Measurements from ENCODE around the gene URM1. TPM values are rescaled to one million over a fixed set of nuclear protein-coding genes. Genes with fewer than 3 reads are reported as not detected.

URM1 gene
- total RNA-seq, 1 donor from 2014 or later = 51.6 TPM

- ATAC-seq = no peak
- DNase-seq = no peak
- intact Hi-C loops (cut with micrococcal nuclease) = no loop called here
These were observed 11.1 kb downstream of the URM1 start for GRCh38 chr9:128382261-128382660.

DNA sequence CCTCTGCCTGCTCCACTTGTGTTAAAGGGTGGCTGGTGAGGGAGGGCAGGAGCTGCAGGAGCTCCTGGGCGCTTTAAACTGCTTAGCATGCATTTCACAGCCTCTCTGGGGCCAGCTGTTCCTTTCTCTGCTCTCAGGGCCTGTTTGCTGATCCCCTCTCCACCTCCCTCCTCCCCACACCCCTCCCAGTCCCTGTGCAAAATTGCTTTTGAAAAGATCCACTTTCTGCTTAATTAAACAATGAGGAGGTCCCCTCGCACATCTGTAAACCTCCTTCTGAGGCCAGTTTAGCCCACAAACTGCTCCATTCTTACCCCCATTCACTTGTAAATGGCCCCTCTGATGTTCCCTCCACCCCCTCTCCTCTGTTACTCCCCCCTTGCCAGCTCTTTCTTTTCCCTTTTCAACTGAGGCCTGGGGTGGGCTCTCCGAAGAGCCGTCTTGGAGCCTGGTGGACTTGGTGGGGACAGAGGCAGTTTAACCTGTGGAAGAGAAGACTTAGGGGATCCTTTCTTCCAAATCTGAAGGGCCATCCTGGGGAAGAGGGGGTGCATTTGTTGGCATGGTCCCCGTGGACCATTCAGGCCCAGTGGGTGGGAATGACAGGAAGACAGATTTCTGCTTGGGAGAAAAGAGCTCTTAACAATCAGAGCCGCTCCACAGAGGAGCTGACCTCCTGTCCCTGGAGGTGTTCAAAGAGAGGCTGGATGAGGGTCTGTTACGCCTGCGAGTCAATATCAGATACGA lies 12.0 kb downstream of the URM1 start:
- intact Hi-C loops (cut with micrococcal nuclease) = no loop called here
- no peak for DNase-seq
- ATAC-seq = no peak

DNA sequence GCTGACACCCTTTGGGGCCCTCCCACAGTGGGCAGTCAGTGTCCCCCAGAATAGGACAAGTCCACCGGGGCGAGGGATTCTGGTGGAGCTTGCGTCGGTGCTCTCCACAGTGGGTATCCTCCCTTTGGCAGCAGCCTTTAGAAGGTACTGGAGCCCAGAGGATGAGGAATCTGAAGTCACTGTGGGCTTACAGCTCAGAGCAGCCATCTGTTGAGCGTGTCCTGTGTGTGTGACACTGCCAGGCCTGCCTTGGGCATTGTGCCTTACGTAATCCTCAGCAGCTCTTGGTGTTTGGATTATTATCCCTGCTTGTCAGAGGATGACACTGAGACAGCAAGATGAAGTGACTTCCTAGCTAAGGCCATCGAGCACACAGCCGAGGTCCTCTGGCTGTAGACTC lies 12.6 kb downstream of the URM1 start:
- DNase-seq = no peak
- no peak for ATAC-seq
- intact Hi-C loops (cut with micrococcal nuclease) = no loop called here

DNA sequence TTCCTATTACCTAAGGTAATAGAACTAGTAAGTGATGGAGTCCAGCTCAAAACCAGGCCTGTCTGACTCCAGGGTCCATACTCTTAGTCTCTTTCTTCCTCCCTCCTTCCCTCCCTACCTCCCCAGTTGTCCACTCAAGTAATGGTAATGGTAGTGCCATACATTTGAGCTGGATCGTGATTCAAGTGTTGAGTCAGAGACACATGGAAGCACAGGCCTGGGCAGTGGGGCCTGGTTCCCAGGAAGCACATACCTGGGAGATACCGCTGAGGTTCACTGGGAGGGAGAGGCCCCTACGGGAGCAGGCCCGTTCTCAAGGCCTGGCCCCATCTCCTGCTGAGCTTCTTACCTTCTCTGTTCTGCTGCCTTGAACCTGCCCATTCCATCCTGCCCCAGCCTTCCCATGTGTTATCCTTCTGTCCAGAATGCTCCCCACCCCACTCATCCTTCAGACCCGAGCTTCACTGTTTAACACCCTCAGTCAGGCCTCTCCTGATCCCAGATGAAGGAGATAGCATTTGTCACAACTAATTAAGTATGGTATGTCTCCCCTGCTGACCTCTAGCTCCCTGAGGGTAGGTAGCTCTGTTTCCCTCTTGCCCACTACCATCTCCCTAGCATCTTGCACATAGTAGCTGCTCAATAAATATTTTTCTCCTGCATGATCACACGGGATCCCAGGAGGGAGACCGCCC lies 13.8 kb downstream of the URM1 start:
- ATAC-seq (no peak), DNase-seq (no peak)
- intact Hi-C loops (cut with micrococcal nuclease) = no loop called here

GRCh38 chr9:128385496-128386460 lies 14.6 kb downstream of the URM1 start:
- ATAC-seq (no peak), DNase-seq (no peak)
- intact Hi-C loops (cut with micrococcal nuclease) = no loop called here

GRCh38 chr9:128388150-128388549 lies 17.0 kb downstream of the URM1 start:
- intact Hi-C loops (cut with micrococcal nuclease) = no loop called here
- no peak for DNase-seq
- ATAC-seq = no peak

- ATAC-seq (peak; percentile 64), DNase-seq (peak; percentile 41)
- intact Hi-C loops (cut with micrococcal nuclease) = no loop called here
These were observed 18.4 kb downstream of the URM1 start for GRCh38 chr9:128389395-128390149.

DNA sequence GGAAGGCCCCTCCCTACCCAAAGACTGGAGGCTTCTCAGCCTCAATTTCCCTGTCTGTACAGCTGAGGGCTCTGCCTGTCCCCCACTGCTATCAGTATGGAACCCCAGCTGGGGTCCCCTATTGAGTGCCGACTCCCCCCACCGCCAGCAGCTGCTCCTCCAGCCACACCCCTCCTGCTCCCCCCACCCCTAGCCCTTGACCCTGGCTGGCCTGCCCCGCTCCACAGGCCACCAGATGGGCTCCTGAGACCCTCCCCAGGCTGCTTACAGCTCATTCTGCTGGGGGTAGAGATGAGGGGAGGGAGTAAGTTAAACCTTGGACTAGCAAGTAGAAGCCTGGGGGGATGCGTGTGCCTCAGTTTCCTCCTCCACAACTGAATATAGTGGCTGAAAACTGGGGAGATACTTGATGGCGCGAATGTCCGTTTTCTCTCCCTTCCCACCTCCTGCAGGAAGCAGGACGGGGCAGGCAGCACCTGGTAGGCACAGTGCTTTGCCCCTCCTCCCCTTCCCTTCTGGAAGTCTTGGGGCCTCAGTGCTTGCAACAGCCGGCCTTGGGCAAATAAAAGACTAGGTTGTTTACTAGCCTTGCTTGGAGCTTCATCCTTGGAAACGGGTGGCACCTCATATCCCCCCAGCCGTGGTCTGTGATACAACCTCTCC lies 19.1 kb downstream of the URM1 start:
- ATAC-seq (no peak), DNase-seq (no peak)
- intact Hi-C loops (cut with micrococcal nuclease) = no loop called here

DNA sequence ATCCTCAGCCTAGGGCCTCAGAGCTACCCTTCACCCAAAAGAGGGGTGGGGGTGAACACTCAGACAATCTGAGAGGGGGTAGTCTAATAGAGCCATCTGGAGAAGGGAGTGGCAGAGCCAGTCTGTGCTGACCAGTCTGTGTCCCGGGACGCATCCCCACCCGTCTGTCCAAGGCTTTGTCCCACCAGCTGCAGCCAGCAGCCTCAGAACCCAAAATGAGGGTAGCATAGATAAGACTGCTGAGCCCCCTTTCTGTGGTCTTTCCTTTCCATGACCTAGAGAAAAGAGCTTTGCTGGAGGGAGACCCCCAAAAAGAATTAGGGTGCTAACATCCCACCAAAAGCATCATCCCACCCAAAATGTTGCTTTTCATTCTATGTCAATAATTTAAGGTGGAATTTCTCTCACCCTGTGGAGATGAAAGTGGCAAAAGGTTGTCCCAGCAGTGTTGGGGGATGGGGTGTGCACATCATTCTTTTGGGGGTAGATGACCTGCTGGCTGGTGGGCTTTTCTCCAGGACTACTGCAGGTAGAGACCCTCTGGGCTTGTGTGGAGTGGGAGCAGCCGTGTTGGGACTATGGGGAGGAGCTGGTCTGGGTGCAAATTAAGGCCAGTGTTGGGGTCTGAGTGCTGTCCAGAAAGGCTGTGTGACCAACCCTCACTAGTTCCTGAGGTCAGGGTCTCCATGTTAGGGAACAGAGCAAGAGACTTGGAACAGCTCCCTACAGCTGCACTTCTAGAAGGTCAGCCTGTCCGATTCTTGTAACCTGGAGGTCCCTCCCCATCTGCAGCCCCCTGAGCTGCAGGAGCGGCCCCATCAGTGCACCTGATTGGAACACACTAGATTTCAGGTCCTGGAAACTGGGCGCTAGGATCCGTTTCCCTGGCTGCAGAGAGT lies 19.9 kb downstream of the URM1 start:
- ATAC-seq (no peak), DNase-seq (no peak)
- intact Hi-C loops (cut with micrococcal nuclease) = no loop called here

DNA sequence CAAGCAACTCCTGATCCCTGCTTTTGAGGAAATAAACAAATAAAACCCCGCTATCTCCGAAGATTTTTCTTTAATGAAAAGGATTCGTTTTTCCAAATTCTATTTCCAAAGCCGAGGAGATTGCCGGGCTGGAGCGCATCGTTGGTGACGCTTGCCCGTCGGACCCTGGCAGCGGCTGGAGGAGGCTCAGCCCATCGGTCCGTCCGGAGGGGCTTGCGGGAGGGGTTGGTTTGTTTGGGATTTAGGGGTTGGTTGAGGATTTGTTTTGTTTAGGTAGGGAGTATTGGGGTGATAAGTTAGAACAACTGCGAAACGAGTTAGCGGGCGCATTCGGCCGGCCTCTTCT lies 20.8 kb downstream of the URM1 start:
- intact Hi-C loops (cut with micrococcal nuclease) = no loop called here
- ATAC-seq (no peak), DNase-seq (no peak)

DNA sequence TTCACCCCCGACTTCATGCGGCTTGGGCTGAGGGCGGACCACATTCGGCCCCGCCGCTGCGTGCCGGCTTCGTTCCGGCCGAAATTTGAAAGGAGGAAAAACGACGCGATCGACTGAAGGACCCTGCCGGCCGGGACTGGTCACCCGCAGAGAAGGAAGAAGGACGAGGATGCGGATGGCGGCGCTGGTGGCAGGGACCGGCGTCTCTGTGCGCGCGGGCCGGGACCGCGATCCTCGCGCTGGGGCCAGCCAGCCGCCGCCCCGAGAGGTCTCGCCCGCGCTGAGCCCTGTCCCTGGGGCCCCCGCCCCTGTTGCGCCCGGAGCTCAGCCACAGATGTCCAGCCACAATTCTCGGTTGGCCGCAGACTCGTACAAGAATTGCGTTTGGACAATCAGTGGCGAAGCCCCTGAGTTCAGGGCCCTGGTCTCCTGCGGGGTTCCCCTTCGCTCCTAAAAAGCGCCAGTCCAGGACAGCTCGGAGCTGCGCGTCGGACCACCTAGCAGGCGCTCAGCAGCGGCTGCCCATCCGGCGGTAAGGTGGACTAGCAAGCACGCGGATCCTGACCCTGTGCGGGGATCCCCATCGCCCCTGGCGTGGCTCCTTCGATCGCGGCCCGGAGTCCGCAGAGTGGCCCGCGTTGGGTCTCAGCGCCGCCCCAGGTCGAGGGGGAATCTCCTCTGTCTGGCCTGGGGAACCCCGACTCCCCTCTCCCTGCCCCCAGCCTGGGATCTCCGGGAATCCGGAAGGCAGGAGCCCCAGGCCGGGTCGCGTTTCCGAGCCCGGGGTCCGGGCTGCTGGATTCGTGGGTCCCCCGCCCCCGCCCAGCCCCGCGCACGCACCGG lies 21.3 kb downstream of the URM1 start:
- DNase-seq = no peak
- no peak for ATAC-seq
- intact Hi-C loops (cut with micrococcal nuclease) = no loop called here

DNA sequence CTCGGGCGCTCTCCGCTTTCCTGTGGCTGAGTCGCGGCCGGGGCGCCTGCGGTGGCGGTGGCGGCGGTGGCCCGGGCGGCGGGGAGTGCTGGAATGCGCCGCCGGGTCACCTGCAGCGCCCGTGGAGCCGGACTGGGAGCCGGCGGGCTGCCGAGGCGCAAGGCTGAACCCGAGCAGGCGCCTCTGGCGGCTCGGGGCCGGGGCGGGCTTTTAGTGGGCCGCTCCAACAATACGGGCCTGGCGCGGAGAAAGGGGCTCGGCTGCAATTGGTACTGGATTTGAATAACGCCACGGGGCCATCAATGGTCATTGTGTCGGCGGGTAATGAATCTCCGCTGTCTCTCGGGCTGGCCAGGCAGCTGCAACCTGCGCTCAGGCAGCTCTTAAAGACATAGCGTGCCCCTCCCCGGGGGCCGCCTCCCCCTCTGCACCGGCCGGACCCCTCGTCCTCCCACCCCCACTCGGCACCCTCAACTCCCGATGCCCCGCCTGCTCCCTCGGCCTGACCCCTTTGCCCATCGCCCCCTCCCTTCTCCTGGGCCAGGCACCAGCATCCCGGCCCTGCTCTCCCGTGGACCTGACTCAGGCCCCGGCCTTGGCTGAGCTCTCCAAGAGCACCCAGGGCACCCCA lies 22.1 kb downstream of the URM1 start:
- DNase-seq (no peak), ATAC-seq (no peak)
- intact Hi-C loops (cut with micrococcal nuclease) = no loop called here

- ATAC-seq (no peak), DNase-seq (no peak)
- intact Hi-C loops (cut with micrococcal nuclease) = no loop called here
These were observed 22.8 kb downstream of the URM1 start for GRCh38 chr9:128393970-128394369.

DNA sequence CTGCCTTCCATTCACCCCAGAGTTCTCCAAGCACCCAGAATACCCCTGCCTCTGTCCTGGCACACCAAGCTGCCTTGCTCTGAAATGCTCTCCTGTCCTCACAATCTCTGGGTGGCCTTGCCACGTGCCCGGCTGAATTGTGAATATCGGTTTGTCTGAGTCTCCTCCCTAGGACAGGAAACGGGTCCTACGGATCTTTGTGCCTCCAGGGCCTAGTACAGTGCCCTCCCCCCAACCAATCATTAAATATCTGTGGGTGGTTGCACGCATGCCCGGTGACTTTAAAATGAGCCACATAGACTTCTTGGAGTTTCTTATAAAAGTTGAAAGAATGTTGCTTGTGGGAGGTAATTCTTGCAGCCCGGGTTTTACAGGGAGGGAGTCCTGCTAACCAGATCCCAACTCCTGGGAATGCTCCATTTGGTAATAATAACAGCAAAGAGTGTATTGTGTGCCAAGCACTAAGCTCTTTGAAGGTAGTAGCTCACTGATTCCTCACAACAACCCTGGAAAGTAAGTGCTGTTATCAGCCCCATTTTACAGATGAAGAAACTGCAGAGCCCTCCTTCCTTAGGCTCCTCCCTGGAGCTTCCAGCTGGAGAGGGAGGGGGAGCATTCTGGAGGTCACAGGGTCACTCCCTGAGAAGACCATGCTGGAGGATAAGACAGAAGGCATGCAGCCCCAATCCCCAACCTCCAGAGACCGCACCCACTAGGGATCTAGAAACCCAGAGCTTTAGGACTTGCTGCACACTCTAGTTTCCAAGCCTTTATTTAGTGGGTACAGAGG lies 23.4 kb downstream of the URM1 start:
- no peak for ATAC-seq
- intact Hi-C loops (cut with micrococcal nuclease) = no loop called here
- no peak for DNase-seq

DNA sequence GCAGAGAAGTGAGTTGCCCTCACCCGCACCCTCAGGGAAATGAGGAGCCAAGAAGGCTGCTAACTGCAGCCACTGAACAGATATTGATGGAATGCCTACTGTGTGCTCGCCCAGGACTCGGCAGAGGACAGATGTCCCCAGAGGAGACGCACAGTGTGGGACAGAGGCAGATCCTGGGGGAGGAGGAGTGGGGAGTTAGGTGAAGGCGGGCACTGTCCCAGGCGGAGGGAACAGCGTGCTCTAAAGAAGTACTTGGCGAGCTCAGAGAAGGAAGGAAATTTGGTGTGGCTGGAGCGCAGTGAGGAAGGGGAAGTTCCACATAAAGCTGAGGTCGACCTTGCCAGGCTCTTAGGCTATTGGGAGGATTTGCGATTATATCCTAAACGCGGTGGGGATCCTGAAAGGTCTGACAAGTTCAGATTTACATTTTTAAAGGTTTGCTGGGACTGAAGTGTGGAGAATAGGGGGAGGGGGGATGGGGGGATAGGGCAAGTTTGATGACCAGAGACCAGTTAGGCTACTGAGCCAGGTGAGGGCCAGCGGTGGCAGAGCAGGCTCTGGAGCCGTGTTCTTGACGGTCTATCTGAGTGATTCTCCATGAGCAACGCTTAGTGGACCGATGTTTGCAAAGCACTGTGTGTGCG lies 25.9 kb downstream of the URM1 start:
- ATAC-seq (peak; percentile 86), DNase-seq (peak; percentile 58)

More for the DNA sequence above, 25.9 kb downstream of the URM1 start:
- intact Hi-C loops (cut with micrococcal nuclease) = no loop called here

All from left ventricle myocardium superior (tissue), 1 donor.